ENCODE results near the gene IL21R. TPM values are rescaled to one million over a fixed set of nuclear protein-coding genes. Genes with fewer than 3 reads are reported as not detected.

IL21R gene
- total and polyA plus RNA-seq, 2 donors (not counting 1 experiment from before 2014, with no cell fraction given), result 28.5 to 32.1 TPM

DNA sequence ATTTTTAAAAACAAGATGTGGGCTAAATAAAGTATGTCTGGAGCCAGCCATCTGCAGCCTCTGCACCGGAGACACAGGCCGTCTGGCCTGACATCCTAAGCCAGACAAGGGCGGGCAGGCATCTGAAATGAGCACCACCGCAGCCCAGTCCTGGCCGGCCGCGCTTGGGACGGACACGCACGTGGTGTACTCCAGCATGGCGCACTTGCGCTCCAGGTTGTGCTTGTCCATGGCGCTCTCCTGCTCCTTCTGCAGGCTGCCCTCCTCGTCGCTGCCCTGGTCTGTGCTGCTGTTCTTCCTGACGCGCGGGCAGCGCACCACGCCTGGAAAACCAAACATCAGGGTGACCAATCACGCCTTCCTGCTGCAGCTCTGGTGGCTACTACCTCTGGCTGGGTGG is 87.4 kb downstream of the IL21R start:
- ChIA-PET POLR2A (no interaction called here), CTCF (no interaction called here)
- Mint-ChIP-seq H3K27me3 (no peaks in the 10 kb centered on the region), H3K27ac (no peak overlapping the region), H3K9me3 (ENCODE audit: insufficient read depth) (no peaks in the 10 kb centered on the region), H3K4me3 (no peak overlapping the region), H3K4me1 (no peaks in the 10 kb centered on the region)
- intact Hi-C loops (cut with micrococcal nuclease), result no loop called here
- ATAC-seq (ENCODE audit: low read depth) (no peak), DNase-seq (no peak)
- Histone ChIP-seq H2AFZ (ENCODE audit: insufficient read depth, low read depth, low read length, poor library complexity, severe bottlenecking) (no peak overlapping the region), H3K4me3 (ENCODE audit: control extremely low read depth in 1 of 5, extremely low read depth in 1 of 5, insufficient read depth in 1 of 5, low read depth in 2 of 5, low read length in 4 of 5) (no peak overlapping the region), H3K4me2 (replicated peaks; ENCODE audit: low read depth, low read length, poor library complexity, severe bottlenecking) (no peak overlapping the region), H3K9ac (ENCODE audit: low read length) (no peak overlapping the region), H3K27ac (ENCODE audit: low read length in 2 of 2) (no peak overlapping the region), H3K79me2 (ENCODE audit: control insufficient read depth, insufficient read depth, low read length) (no peaks in the 10 kb centered on the region), H3K4me1 (ENCODE audit: control insufficient read depth in 2 of 2, insufficient read depth in 2 of 2, low read length in 2 of 2) (no peaks in the 10 kb centered on the region), H3K27me3 (replicated peaks in 1 of 4; ENCODE audit: control extremely low read depth in 1 of 4, control insufficient read depth in 3 of 4, insufficient read depth in 4 of 4, low read length in 3 of 4) (no peaks in the 10 kb centered on the region), H3K36me3 (replicated peaks in 1 of 2; ENCODE audit: control extremely low read depth in 1 of 2, control insufficient read depth in 1 of 2, extremely low read depth in 1 of 2, insufficient read depth in 2 of 2, low read length in 1 of 2) (peaks cover 0 to 68% of the 10 kb centered on the region in 2 experiments), H3K9me3 (ENCODE audit: control extremely low read depth in 1 of 3, control insufficient read depth in 2 of 3, insufficient read depth in 1 of 3, low read length in 2 of 3) (no peaks in the 10 kb centered on the region), H4K20me1 (ENCODE audit: control insufficient read depth, insufficient read depth, low read length, poor library complexity, severe bottlenecking) (no peaks in the 10 kb centered on the region)
- TF ChIP-seq CTCF (IDR thresholded peaks at IDR 0.05) (no peak), EZH2 (IDR thresholded peaks at IDR 0.05; ENCODE audit: borderline replicate concordance, insufficient read depth, low read depth, low read length, poor library complexity, severe bottlenecking) (no peak)
- 97% methylated on average over 21 of the region's 21 CpGs for WGBS (ENCODE audit: insufficient coverage)

DNA sequence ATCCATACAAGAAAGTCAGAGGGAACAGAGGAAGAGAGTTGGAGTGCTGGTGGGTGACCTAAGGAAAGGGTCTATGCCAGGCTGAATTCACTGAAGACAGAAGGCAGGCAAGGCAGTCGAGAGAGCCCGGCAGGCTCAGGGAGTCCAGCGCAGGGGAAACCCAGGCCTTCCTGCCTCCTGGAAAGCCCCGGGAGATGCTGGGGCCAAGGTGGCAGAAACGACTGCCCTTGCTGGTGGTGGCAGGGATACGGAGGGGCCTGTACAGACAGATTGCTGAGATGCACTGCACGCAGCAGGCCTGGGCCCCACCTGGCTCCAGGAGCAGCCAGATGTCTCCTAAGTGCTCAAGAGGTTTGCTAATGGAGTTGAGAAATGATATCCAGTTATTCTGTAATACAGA is 87.9 kb downstream of the IL21R start:
- Histone ChIP-seq H3K27me3 (replicated peaks in 1 of 4; ENCODE audit: control extremely low read depth in 1 of 4, control insufficient read depth in 3 of 4, insufficient read depth in 4 of 4, low read length in 3 of 4) (no peaks in the 10 kb centered on the region), H3K4me1 (ENCODE audit: control insufficient read depth in 2 of 2, insufficient read depth in 2 of 2, low read length in 2 of 2) (no peaks in the 10 kb centered on the region)
- H3K27ac Mint-ChIP-seq, result no peak overlapping the region

More for the DNA sequence above, 87.9 kb downstream of the IL21R start:
- Histone ChIP-seq H3K27ac (ENCODE audit: low read length in 2 of 2) (no peak overlapping the region), H3K36me3 (replicated peaks in 1 of 2; ENCODE audit: control extremely low read depth in 1 of 2, control insufficient read depth in 1 of 2, extremely low read depth in 1 of 2, insufficient read depth in 2 of 2, low read length in 1 of 2) (peaks cover 0 to 68% of the 10 kb centered on the region in 2 experiments), H2AFZ (ENCODE audit: insufficient read depth, low read depth, low read length, poor library complexity, severe bottlenecking) (no peak overlapping the region), H4K20me1 (ENCODE audit: control insufficient read depth, insufficient read depth, low read length, poor library complexity, severe bottlenecking) (no peaks in the 10 kb centered on the region), H3K4me3 (ENCODE audit: control extremely low read depth in 1 of 5, extremely low read depth in 1 of 5, insufficient read depth in 1 of 5, low read depth in 2 of 5, low read length in 4 of 5) (no peak overlapping the region), H3K4me2 (replicated peaks; ENCODE audit: low read depth, low read length, poor library complexity, severe bottlenecking) (no peak overlapping the region), H3K9ac (ENCODE audit: low read length) (no peak overlapping the region), H3K79me2 (ENCODE audit: control insufficient read depth, insufficient read depth, low read length) (no peaks in the 10 kb centered on the region), H3K9me3 (ENCODE audit: control extremely low read depth in 1 of 3, control insufficient read depth in 2 of 3, insufficient read depth in 1 of 3, low read length in 2 of 3) (no peaks in the 10 kb centered on the region)
- intact Hi-C loops (cut with micrococcal nuclease), result no loop called here
- Mint-ChIP-seq H3K27me3 (no peaks in the 10 kb centered on the region), H3K4me3 (no peak overlapping the region), H3K4me1 (no peaks in the 10 kb centered on the region), H3K9me3 (ENCODE audit: insufficient read depth) (no peaks in the 10 kb centered on the region)
- ChIA-PET POLR2A (no interaction called here), CTCF (no interaction called here)
- TF ChIP-seq CTCF (IDR thresholded peaks at IDR 0.05) (no peak), EZH2 (IDR thresholded peaks at IDR 0.05; ENCODE audit: borderline replicate concordance, insufficient read depth, low read depth, low read length, poor library complexity, severe bottlenecking) (no peak)
- DNase-seq (no peak), ATAC-seq (ENCODE audit: low read depth) (no peak)
- WGBS (ENCODE audit: insufficient coverage), result 92% methylated on average over 7 of the region's 7 CpGs
